NCI-H345 (cell line): ENCODE results near the gene EEFSEC.

Source experiments
- DNase-seq: peaks from one replicate; lab custom pipeline; 2025; lab: John Stamatoyannopoulos, UW

Gene EEFSEC

GRCh38 chr3:128185630-128186447, 32.6 kb downstream of the EEFSEC start:
- no peak for DNase-seq

DNA sequence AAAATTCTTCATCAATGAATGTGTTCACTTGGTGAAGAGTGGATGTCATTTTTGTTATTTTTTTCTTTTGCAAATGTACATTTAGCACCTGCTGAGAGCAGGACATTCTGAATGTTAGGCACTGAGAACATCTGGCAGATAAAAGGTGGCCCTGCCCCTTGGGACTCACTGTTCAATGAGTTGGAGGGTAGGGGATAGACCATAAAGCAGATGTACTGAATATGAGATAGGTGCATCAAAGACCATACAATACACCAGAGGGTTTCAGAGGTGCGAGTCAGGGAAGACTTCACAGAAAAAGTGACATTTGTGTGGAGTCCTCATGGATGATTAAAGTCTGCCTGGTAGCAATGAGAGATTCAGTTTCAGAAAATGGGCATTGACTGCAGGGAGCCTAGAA, 34.2 kb downstream of the EEFSEC start:
- DNase-seq: no peak

GRCh38 chr3:128188326-128188725, 35.0 kb downstream of the EEFSEC start:
- no peak for DNase-seq

- no peak for DNase-seq
Measured at GRCh38 chr3:128188956-128189355, 35.7 kb downstream of the EEFSEC start.

GRCh38 chr3:128190501-128190900, 37.2 kb downstream of the EEFSEC start:
- no peak for DNase-seq

GRCh38 chr3:128192131-128192530, 38.9 kb downstream of the EEFSEC start:
- DNase-seq: no peak

- DNase-seq: no peak
Measured at GRCh38 chr3:128193168-128193567, 39.9 kb downstream of the EEFSEC start.

DNA sequence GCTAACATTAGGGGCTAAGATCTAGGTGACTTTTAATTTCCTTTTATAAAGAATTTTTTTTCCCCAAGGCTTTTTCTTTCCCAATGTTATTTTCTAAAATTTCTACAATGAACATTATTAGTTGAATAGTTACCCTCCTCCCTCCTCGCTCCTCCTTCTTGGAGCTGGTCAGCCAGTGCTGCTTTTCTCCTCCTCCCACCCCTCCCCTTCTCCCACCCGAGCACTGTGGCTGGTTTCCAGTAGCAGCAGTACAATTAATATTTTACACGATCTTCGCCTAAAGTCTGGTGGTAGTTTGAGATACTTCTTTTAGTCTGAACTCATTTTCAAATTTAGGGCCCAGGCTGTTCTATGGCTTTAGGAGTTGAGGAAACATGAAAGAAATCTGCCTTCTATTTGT, 41.6 kb downstream of the EEFSEC start:
- no peak for DNase-seq

GRCh38 chr3:128195369-128195768, 42.1 kb downstream of the EEFSEC start:
- DNase-seq: no peak

GRCh38 chr3:128195802-128196201, 42.5 kb downstream of the EEFSEC start:
- DNase-seq: no peak

DNA sequence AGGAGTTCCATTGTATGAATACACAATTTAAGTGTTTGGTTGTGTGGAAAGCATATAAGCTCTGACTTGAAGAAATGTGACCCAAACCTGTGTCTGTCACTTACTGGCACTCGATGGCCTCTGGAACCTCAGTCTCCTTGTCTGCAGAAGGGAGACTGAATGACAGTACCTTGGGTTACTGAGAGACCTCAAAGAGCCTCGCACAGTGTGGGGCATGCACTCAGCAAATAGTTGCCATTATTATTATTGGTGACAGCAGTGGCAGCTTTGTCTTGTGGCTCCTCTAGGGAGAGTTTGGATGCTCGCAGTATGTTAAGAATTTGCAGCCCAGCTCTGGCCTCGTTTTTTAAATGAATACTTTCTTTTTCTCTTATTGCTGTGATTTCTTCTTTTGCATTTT, 43.4 kb downstream of the EEFSEC start:
- no peak for DNase-seq

GRCh38 chr3:128197855-128198254, 44.6 kb downstream of the EEFSEC start:
- no peak for DNase-seq

DNA sequence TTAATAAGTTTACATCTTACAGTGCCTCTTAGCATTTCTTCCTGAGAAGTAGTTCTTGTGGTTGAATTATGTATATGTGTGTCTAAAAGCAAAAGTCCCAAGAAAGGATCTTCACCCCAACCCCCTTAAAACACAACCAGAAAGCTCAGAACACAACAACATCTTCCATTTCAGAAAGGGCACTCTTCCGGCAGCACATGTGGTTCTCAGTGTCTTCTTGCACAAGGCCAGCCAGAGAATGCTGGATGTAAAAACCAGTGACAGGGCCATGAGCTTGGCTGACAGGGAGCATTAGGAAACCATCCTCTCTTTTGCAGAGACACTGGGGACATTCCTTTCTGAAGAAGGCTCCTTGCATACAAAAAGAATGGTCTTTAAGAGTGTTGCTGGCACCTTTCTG, 45.0 kb downstream of the EEFSEC start:
- no peak for DNase-seq

GRCh38 chr3:128199110-128199509, 45.8 kb downstream of the EEFSEC start:
- DNase-seq: no peak

- DNase-seq: no peak
Measured at GRCh38 chr3:128201158-128201755, 48.0 kb downstream of the EEFSEC start.

GRCh38 chr3:128203169-128203568, 49.9 kb downstream of the EEFSEC start:
- DNase-seq: no peak

DNA sequence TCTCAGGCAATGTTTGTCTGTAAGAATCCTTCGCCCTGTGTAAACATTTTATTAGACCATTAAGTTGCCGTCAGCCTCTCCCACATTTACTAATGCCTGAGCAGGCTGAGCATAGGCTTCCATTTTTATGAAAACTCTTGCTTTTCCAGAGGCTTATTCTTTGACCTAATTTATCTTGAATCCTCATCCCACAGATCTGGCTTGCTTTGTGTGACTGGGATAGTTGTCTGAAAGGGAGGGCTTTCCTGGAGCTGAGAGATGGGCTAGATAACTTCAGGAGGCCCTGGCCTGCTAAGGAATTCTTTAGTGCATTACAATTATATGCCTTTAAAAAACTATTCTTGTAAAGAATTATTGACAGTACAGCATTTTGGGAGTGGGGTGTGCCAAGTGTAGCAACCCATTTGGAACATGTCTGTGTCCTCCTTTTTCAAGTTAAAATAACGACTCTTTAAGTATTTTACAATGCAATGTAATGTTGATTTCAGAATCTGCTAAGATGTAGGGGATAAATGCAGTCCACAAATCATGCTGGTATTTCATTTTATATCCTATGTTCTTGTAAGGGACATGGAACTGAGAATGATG, 52.4 kb downstream of the EEFSEC start:
- no peak for DNase-seq

GRCh38 chr3:128207951-128208350, 54.7 kb downstream of the EEFSEC start:
- no peak for DNase-seq

GRCh38 chr3:128210711-128211110, 57.4 kb downstream of the EEFSEC start:
- no peak for DNase-seq

- DNase-seq: no peak
Measured at GRCh38 chr3:128214056-128214455, 60.8 kb downstream of the EEFSEC start.

- no peak for DNase-seq
Measured at GRCh38 chr3:128215290-128215689, 62.0 kb downstream of the EEFSEC start.

DNA sequence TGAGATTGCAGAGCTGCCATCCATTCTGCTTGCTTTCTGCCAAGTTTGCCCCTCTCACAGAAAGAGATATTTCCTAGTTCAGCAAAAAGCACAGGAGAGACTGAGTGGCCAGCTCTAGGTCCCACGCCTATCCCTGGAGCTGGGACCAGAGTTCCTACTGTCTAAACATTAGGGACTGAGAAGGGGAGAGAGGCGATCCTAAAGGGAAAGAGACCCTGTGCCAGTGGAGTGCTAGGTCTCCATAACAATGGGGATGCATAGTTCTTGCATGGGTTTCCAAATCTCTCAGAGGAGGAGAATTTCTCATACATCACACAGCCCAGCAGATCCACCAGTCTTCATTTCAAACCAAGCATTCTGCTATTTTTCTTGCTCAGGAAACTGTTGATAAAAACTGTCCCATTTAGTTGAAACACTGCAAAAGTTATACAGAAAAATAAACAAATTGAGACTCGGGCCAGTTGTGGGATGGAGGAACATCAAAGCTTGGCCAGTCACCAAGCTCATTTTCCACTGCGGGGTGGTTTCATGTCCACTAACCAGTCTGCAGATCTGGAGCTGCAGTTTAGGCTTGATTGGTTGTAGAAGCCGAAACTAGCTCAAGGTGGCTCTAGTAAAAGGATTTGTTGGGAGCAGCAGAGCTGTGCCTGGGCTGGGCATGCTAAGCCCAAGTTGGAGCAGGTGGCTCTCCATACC, 62.7 kb downstream of the EEFSEC start:
- no peak for DNase-seq
